Calu3 (cell line): ENCODE results near the gene PITPNM3. TPM values are rescaled to one million over a fixed set of nuclear protein-coding genes. Genes with fewer than 3 reads are reported as not detected.
"Not testable (repeated sequence)": the region's sequence is repeated elsewhere in the genome, so short reads cannot be mapped to it uniquely, and the experiment has no call there.

Source experiments
- BruUV-seq: library from RNA; stranded (reverse); fragments of 400-500 nt; replicated peaks from 2 replicates; lab custom pipeline; 2021; lab: Mats Ljungman, UMichigan
- CTCF ChIA-PET: fragments of 300-600 bp; sonication (Branson Sonifier 250); formaldehyde crosslinking; loops from one replicate; lab custom pipeline; 2022; ENCODE audit warnings: antibody characterized with exemption; lab: Charles Lee
- DNase-seq: peaks from one replicate; pipeline ENCODE4 v3.0.0; 2022
- H3K27ac Mint-ChIP-seq: one replicate; pipeline ENCODE4 v1.8.0; 2022; ENCODE audit warnings: mixed read lengths; ENCODE audit not compliant: unreplicated experiment
- H3K27me3 Mint-ChIP-seq: one replicate; pipeline ENCODE4 v1.8.0; 2022; ENCODE audit warnings: mixed read lengths; ENCODE audit not compliant: unreplicated experiment
- H3K36me3 Mint-ChIP-seq: one replicate; pipeline ENCODE4 v1.8.0; 2022; ENCODE audit warnings: mild to moderate bottlenecking, moderate library complexity, mixed read lengths; ENCODE audit not compliant: insufficient read depth, unreplicated experiment
- H3K4me1 Mint-ChIP-seq: one replicate; pipeline ENCODE4 v1.8.0; 2022; ENCODE audit warnings: mild to moderate bottlenecking, low read depth, mixed read lengths; ENCODE audit not compliant: unreplicated experiment
- H3K4me3 Mint-ChIP-seq: one replicate; pipeline ENCODE4 v1.8.0; 2022; ENCODE audit warnings: mild to moderate bottlenecking, low read depth, moderate library complexity, mixed read lengths; ENCODE audit not compliant: unreplicated experiment
- H3K9me3 Mint-ChIP-seq: one replicate; pipeline ENCODE4 v1.8.0; 2022; ENCODE audit warnings: low read depth, mixed read lengths; ENCODE audit not compliant: unreplicated experiment
- intact Hi-C: fragments of 100-400 bp; cut with micrococcal nuclease; formaldehyde crosslinking; loops from one replicate; pipeline ENCODE4 v1.10.0; 2022; ENCODE audit not compliant: unreplicated experiment
- total RNA-seq: library from RNA; stranded (reverse); gene quantifications from 2 replicates; pipeline ENCODE4 v1.2.3, GENCODE V29; 2022
- TF ChIP-seq, protein P1 (sequence below): fragments of 200-600 bp; IDR thresholded peaks from one replicate; pipeline ENCODE4 v1.8.0; 2022; ENCODE audit warnings: antibody characterized with exemption; ENCODE audit not compliant: unreplicated experiment

PITPNM3 gene
- total RNA-seq, 1 experiment from 2014 or later, result 10.7 TPM

DNA sequence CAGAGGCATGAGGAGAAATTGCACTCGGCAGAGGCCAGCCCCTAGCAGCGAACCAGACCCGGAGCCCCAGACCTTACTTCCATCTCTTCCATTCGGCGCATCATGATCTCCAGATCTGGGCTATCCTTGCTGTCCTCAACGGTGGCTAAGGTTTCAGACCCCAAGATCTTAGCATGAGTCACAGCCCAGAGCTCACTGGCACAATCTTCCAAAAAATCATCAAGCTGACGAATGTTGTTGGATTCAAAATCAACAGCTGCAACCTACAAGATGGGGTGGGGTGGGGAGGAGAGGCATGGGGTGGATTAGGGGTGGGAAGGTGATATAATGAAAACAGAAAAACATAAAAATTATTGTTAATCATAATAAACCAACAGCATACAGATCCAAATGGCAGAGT lies 39.7 kb upstream of the PITPNM3 start:
- intact Hi-C loops, result loop anchor here (10.0 kb wide), 1 partner anchor 121 kb away; no protein-coding TSS in a partner anchor
- DNase-seq, result no peak
- Mint-ChIP-seq H3K4me3 (no peak overlapping the region), H3K36me3 (peaks cover 12% of the 10 kb centered on the region), H3K4me1 (peaks cover 24% of the 10 kb centered on the region), H3K27ac (no peak overlapping the region), H3K27me3 (no peaks in the 10 kb centered on the region), H3K9me3 (no peaks in the 10 kb centered on the region)
- TF ChIP-seq, protein P1, sequence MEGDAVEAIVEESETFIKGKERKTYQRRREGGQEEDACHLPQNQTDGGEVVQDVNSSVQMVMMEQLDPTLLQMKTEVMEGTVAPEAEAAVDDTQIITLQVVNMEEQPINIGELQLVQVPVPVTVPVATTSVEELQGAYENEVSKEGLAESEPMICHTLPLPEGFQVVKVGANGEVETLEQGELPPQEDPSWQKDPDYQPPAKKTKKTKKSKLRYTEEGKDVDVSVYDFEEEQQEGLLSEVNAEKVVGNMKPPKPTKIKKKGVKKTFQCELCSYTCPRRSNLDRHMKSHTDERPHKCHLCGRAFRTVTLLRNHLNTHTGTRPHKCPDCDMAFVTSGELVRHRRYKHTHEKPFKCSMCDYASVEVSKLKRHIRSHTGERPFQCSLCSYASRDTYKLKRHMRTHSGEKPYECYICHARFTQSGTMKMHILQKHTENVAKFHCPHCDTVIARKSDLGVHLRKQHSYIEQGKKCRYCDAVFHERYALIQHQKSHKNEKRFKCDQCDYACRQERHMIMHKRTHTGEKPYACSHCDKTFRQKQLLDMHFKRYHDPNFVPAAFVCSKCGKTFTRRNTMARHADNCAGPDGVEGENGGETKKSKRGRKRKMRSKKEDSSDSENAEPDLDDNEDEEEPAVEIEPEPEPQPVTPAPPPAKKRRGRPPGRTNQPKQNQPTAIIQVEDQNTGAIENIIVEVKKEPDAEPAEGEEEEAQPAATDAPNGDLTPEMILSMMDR, result no peak
- BruUV-seq, result no TSS peak
- CTCF ChIA-PET, result interaction anchor here (0.6 kb wide), 1 partner anchor 125 kb away, joined by 6 read pairs; no protein-coding TSS in a partner anchor

DNA sequence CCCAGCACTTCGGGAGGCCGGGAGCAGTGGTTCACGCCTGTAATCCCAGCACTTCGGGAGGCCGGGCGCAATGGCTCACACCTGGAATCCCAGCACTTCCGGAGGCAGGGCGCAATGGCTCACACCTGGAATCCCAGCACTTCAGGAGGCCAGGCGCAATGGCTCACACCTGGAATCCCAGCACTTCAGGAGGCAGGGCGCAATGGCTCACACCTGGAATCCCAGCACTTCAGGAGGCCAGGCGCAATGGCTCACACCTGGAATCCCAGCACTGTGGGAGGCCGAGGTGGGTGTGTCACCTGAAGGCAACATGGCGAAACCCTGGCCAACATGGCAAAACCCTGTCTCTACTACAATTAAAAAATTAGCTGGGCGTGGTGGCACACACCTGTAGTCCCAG lies 37.0 kb upstream of the PITPNM3 start:
- CTCF ChIA-PET, H3K4me3 Mint-ChIP-seq, BruUV-seq, H3K27me3 Mint-ChIP-seq, DNase-seq, H3K9me3 Mint-ChIP-seq, H3K27ac Mint-ChIP-seq: not testable (repeated sequence)
- Mint-ChIP-seq H3K36me3 (peaks cover 21% of the 10 kb centered on the region), H3K4me1 (peaks cover 24% of the 10 kb centered on the region)
- intact Hi-C loops, result loop anchor here (5.0 to 10.0 kb wide), 2 partner anchors 36 to 119 kb away; partner anchors contain the start of gene PITPNM3

DNA sequence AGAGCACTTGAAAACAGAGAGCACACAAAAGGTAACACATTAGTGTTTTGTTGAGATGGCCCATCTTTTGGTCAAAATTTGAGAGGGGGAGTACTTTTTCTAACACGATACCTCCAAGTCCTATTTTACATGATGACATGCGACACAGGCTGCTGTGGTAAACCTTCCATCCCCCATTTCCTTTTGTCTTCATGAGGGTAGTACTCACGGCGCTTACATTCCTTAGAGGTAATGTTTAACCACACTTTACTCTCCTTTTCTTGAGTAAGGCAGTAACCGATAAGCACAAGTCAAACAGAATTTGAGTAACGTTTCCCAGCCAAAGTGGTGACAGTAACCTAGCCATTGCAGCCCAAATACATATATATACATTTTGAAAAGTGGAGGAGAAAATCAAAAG lies 35.8 kb upstream of the PITPNM3 start:
- Mint-ChIP-seq H3K36me3 (peaks cover 25% of the 10 kb centered on the region), H3K4me1 (peaks cover 24% of the 10 kb centered on the region), H3K27me3 (no peaks in the 10 kb centered on the region), H3K4me3 (peak overlapping the region; percentile 49), H3K9me3 (no peaks in the 10 kb centered on the region), H3K27ac (peak overlapping the region; percentile 94)
- peak; percentile 11 for DNase-seq
- intact Hi-C loops, result loop anchor here (5.0 to 10.0 kb wide), 2 partner anchors 35 to 117 kb away; partner anchors contain the start of gene PITPNM3
- TF ChIP-seq, protein P1, result no peak
- CTCF ChIA-PET, result interaction anchor here (1.0 kb wide), 1 partner anchor 119 kb away, joined by 3 read pairs; no protein-coding TSS in a partner anchor
- BruUV-seq, result no TSS peak

DNA sequence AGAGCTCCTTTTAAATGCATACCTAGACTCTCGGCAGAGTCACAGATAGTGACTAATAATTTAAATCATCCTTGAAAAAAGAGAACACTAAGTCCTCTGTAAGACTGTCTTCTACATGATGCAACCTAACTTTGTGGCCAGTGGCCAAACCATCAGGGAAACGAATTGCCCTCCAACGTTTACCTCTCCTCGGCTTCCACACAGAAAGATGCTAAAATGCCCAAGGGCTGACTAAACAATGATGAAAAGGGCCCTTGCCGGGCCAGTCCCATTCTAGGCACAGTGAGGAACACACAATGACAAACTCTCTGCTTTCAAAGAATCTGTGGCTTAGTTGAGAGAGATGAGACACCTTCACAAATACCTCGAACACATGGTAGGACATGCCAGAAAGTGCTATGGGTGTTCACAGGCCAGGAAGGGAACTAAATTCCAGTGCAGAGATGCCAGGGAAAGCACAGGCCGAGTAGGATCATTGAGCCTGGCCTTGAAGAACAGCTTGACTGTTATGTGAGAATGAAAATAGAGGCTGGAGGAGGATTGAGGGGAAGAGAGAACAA lies 35.3 kb upstream of the PITPNM3 start:
- H3K4me3 Mint-ChIP-seq, result peak overlapping the region; percentile 49
- peak overlapping the region; percentile 94 for H3K27ac Mint-ChIP-seq

More for the DNA sequence above, 35.3 kb upstream of the PITPNM3 start:
- peak; percentile 32 for DNase-seq
- peaks cover 24% of the 10 kb centered on the region for H3K4me1 Mint-ChIP-seq
- no TSS peak for BruUV-seq
- CTCF ChIA-PET, result interaction anchor here (0.5 kb wide), 1 partner anchor 1106 kb away, joined by 6 read pairs; the partner anchor contains the start of genes DERL2 and MIS12
- TF ChIP-seq, protein P1, result no peak
- peaks cover 25% of the 10 kb centered on the region for H3K36me3 Mint-ChIP-seq
- no peaks in the 10 kb centered on the region for H3K9me3 Mint-ChIP-seq
- no peaks in the 10 kb centered on the region for H3K27me3 Mint-ChIP-seq
- intact Hi-C loops, result loop anchor here (5.0 to 10.0 kb wide), 2 partner anchors 34 to 117 kb away; partner anchors contain the start of gene PITPNM3
